GM23338 (cell line): ENCODE results near the gene NFKBIA. TPM values are rescaled to one million over a fixed set of nuclear protein-coding genes. Genes with fewer than 3 reads are reported as not detected.

Experiments
- ATAC-seq: fragments of 200-7000 bp; cut with Tn5 transposase; 3 replicates; pipeline ENCODE4 v1.9.1; 2020
- DNase-seq: peaks from one replicate; pipeline ENCODE4 v3.0.0-alpha.2; 2015; ENCODE audit warnings: low spot score
- H2AFZ ChIP-seq: fragments of 200-600 bp; sonication (generic); 2 replicates; pipeline ENCODE4 v1.8.0; 2016; ENCODE audit warnings: antibody characterized with exemption, mild to moderate bottlenecking, moderate library complexity
- H3F3A ChIP-seq: fragments of 200-600 bp; sonication (generic); replicated peaks from 2 replicates; pipeline ENCODE4 v1.8.0; 2017; ENCODE audit warnings: antibody characterized with exemption, mixed run types, low read depth
- H3K27ac ChIP-seq: fragments of 200-600 bp; sonication (generic); 2 replicates; pipeline ENCODE4 v1.6.1; 2016; ENCODE audit warnings: low read depth
- H3K27me3 ChIP-seq: fragments of 200-600 bp; sonication (generic); 2 replicates; pipeline ENCODE4 v1.8.0; 2016; ENCODE audit warnings: mild to moderate bottlenecking, mixed run types, moderate library complexity; ENCODE audit not compliant: insufficient read depth
- H3K36me3 ChIP-seq: fragments of 200-600 bp; sonication (generic); 2 replicates; pipeline ENCODE4 v1.8.0; 2016; ENCODE audit warnings: mild to moderate bottlenecking; ENCODE audit not compliant: insufficient read depth
- H3K4me1 ChIP-seq: fragments of 200-600 bp; sonication (generic); 2 replicates; pipeline ENCODE4 v1.8.0; 2016; ENCODE audit warnings: mild to moderate bottlenecking, moderate library complexity; ENCODE audit not compliant: insufficient read depth
- H3K4me2 ChIP-seq: fragments of 200-600 bp; sonication (generic); 2 replicates; pipeline ENCODE4 v1.7.1; 2017; ENCODE audit warnings: mixed run types
- H3K4me3 ChIP-seq: fragments of 200-600 bp; sonication (generic); 2 replicates; pipeline ENCODE4 v1.6.1; 2016; ENCODE audit warnings: mixed run types
- H3K79me2 ChIP-seq: fragments of 200-600 bp; sonication (generic); replicated peaks from 2 replicates; pipeline ENCODE4 v1.8.0; 2017; ENCODE audit warnings: mild to moderate bottlenecking; ENCODE audit not compliant: insufficient read depth
- H3K9me2 ChIP-seq: fragments of 200-600 bp; sonication (generic); 2 replicates; pipeline ENCODE4 v1.8.0; 2017; ENCODE audit not compliant: insufficient read depth
- H4K20me1 ChIP-seq: fragments of 200-600 bp; sonication (generic); replicated peaks from 2 replicates; pipeline ENCODE4 v1.8.0; 2017; ENCODE audit warnings: mild to moderate bottlenecking; ENCODE audit not compliant: insufficient read depth
- H3K27ac Mint-ChIP-seq: 2 replicates; pipeline ENCODE4 v1.8.0; 2020; ENCODE audit warnings: inconsistent platforms, mild to moderate bottlenecking, moderate library complexity, mixed read lengths
- H3K27me3 Mint-ChIP-seq: 3 replicates; pipeline ENCODE4 v1.8.0; 2022; ENCODE audit warnings: low read depth, mild to moderate bottlenecking, moderate library complexity, mixed read lengths, inconsistent platforms; ENCODE audit not compliant: insufficient read depth, poor library complexity
- H3K36me3 Mint-ChIP-seq: 3 replicates; pipeline ENCODE4 v1.8.0; 2021; ENCODE audit warnings: low read depth, mild to moderate bottlenecking, inconsistent platforms, moderate library complexity, mixed read lengths
- H3K4me1 Mint-ChIP-seq: 3 replicates; pipeline ENCODE4 v1.8.0; 2020; ENCODE audit warnings: mild to moderate bottlenecking, inconsistent platforms, mixed read lengths
- H3K4me3 Mint-ChIP-seq: 3 replicates; pipeline ENCODE4 v1.8.0; 2021; ENCODE audit warnings: moderate library complexity, mild to moderate bottlenecking, inconsistent platforms, mixed read lengths
- H3K9me3 Mint-ChIP-seq: 3 replicates; pipeline ENCODE4 v1.8.0; 2020; ENCODE audit warnings: moderate library complexity, mild to moderate bottlenecking, inconsistent platforms, mixed read lengths
- ETS1 ChIP-seq: IDR thresholded peaks from 2 replicates; pipeline ENCODE4 v1.6.1; 2016; ENCODE audit warnings: antibody characterized with exemption
- EZH2phosphoT487 ChIP-seq: fragments of 200-600 bp; sonication (generic); IDR thresholded peaks from one replicate; pipeline ENCODE4 v1.8.1; 2018; ENCODE audit warnings: antibody characterized with exemption; ENCODE audit not compliant: unreplicated experiment
- JUNB ChIP-seq: IDR thresholded peaks from one replicate; pipeline ENCODE4 v1.6.1; 2016; ENCODE audit warnings: antibody characterized with exemption; ENCODE audit not compliant: unreplicated experiment
- POLR2AphosphoS5 ChIP-seq: IDR thresholded peaks from 2 replicates; pipeline ENCODE4 v1.6.1; 2016; ENCODE audit warnings: antibody characterized with exemption, low read depth
- REST ChIP-seq: IDR thresholded peaks from one replicate; pipeline ENCODE4 v1.6.1; 2018; ENCODE audit warnings: antibody characterized with exemption; ENCODE audit not compliant: unreplicated experiment
- ZNF331 ChIP-seq: fragments of 250-450 bp; sonication (Bioruptor Pico); IDR thresholded peaks from 2 replicates; pipeline ENCODE4 v1.5.0; 2020; ENCODE audit warnings: low read depth, mild to moderate bottlenecking, moderate library complexity
- ZNF462 ChIP-seq: fragments of 250-450 bp; sonication (Bioruptor Pico); IDR thresholded peaks from 2 replicates; pipeline ENCODE4 v1.5.0; 2020; ENCODE audit warnings: mild to moderate bottlenecking, moderate library complexity
- polyA plus RNA-seq: library from polyadenylated mRNA; unstranded; fragments of >200 nt; fragmentation: Nextera tagmentation; extraction: Ambion mirVana; gene quantifications from 2 replicates; pipeline ENCODE4 v1.2.1, GENCODE V29; 2016
- total RNA-seq: library from RNA; depleted of rRNA; stranded (reverse); fragments of >200 nt; shearing (Covaris generic); gene quantifications from 2 replicates; pipeline ENCODE4 v1.2.3, GENCODE V29; 2014

The NFKBIA gene
- total and polyA plus RNA-seq, 2 experiments from 2014 or later, result 33.4 to 41.3 TPM

GRCh38 chr14:35384455-35385041 lies 20.0 kb downstream of the NFKBIA start:
- ATAC-seq, result no peak
- Mint-ChIP-seq H3K36me3 (no peaks in the 10 kb centered on the region), H3K4me3 (no peak overlapping the region), H3K27me3 (peaks cover 4% of the 10 kb centered on the region), H3K4me1 (peaks cover 9% of the 10 kb centered on the region), H3K9me3 (no peaks in the 10 kb centered on the region), H3K27ac (no peak overlapping the region; the same call in 1 of the 2 replicates)
- no peaks in the 10 kb centered on the region for H3F3A ChIP-seq
- no peaks in the 10 kb centered on the region for H3K79me2 ChIP-seq
- no peak overlapping the region for H3K27ac ChIP-seq
- no peaks in the 10 kb centered on the region; the same call in 1 of the 2 replicates for H3K4me1 ChIP-seq
- H3K9me2 ChIP-seq, result no peaks in the 10 kb centered on the region
- H2AFZ ChIP-seq, result no peak overlapping the region; the same call in 1 of the 2 replicates
- no peaks in the 10 kb centered on the region for H4K20me1 ChIP-seq
- no peak for TF ChIP-seq POLR2AphosphoS5
- TF ChIP-seq JUNB, result no peak
- no peak for TF ChIP-seq ZNF331 (CRISPR knock-in tag)
- H3K4me2 ChIP-seq, result no peak overlapping the region
- no peaks in the 10 kb centered on the region for H3K36me3 ChIP-seq
- no peaks in the 10 kb centered on the region for H3K27me3 ChIP-seq
- H3K4me3 ChIP-seq, result no peak overlapping the region
- DNase-seq, result no peak

GRCh38 chr14:35383569-35384454 lies 20.7 kb downstream of the NFKBIA start:
- H3K27ac ChIP-seq, result no peak overlapping the region
- no peaks in the 10 kb centered on the region for H3K9me2 ChIP-seq
- no peaks in the 10 kb centered on the region for H3K36me3 ChIP-seq
- ATAC-seq (no peak), DNase-seq (no peak)
- H3K27me3 ChIP-seq, result no peaks in the 10 kb centered on the region
- no peak overlapping the region; the same call in 1 of the 2 replicates for H3K27ac Mint-ChIP-seq
- peaks cover 9% of the 10 kb centered on the region for H3K4me1 Mint-ChIP-seq
- no peak overlapping the region for H2AFZ ChIP-seq
- H3K36me3 Mint-ChIP-seq, result no peaks in the 10 kb centered on the region
- H3K4me3 Mint-ChIP-seq, result no peak overlapping the region
- no peaks in the 10 kb centered on the region for H3K79me2 ChIP-seq
- H3K4me1 ChIP-seq, result no peaks in the 10 kb centered on the region; the same call in 1 of the 2 replicates
- no peaks in the 10 kb centered on the region for H3F3A ChIP-seq
- H3K4me2 ChIP-seq, result no peak overlapping the region
- no peaks in the 10 kb centered on the region for H3K9me3 Mint-ChIP-seq
- no peaks in the 10 kb centered on the region for H4K20me1 ChIP-seq
- peaks cover 3% of the 10 kb centered on the region for H3K27me3 Mint-ChIP-seq
- H3K4me3 ChIP-seq, result no peak overlapping the region
- no peak for TF ChIP-seq ETS1
- TF ChIP-seq ZNF462 (CRISPR knock-in tag), result no peak
- TF ChIP-seq JUNB, result no peak
- TF ChIP-seq REST, result no peak
- no peak for TF ChIP-seq ZNF331 (CRISPR knock-in tag)
- TF ChIP-seq EZH2phosphoT487, result no peak
